GM21825 (cell line): ENCODE measurements around the gene AGBL4.
"Not testable (repeated sequence)": the region's sequence is repeated elsewhere in the genome, so short reads cannot be mapped to it uniquely, and the experiment has no call there.

Source experiments
- ATAC-seq: cut with Tn5 transposase; IDR thresholded peaks from one replicate; pipeline ENCODE4 v1.9.1; 2021; ENCODE audit warnings: mild to moderate bottlenecking, moderate library complexity; ENCODE audit not compliant: unreplicated experiment

AGBL4 gene

GRCh38 chr1:49051647-49052046 lies 972.1 kb downstream of the AGBL4 start:
- no peak for ATAC-seq

GRCh38 chr1:49050041-49050440 lies 973.7 kb downstream of the AGBL4 start:
- ATAC-seq, result no peak

- ATAC-seq, result no peak
Observed at GRCh38 chr1:49048188-49048587, 975.6 kb downstream of the AGBL4 start.

DNA sequence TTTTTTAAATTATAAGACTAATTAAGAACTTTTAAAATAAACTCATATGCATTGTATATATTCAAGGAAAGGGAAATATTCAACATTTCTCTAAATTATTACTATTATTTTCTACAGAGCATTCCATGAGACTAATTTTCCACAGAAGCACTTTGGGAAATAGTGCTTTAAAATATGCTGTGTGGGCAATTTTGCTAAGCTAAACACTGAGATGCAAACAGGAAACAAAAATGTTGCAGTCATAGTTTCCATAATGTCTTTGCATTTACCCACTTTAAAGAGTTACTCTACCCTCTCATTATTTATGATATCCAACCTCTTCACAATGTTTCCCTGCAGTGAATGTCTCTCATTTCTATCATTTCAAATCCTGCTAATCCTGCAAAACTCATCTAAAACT lies 977.4 kb downstream of the AGBL4 start:
- ATAC-seq, result no peak

- ATAC-seq, result no peak
Observed at GRCh38 chr1:49045371-49045770, 978.4 kb downstream of the AGBL4 start.

GRCh38 chr1:49036700-49037099 lies 987.1 kb downstream of the AGBL4 start:
- no peak for ATAC-seq

GRCh38 chr1:49028396-49028795 lies 995.4 kb downstream of the AGBL4 start:
- ATAC-seq, result no peak

DNA sequence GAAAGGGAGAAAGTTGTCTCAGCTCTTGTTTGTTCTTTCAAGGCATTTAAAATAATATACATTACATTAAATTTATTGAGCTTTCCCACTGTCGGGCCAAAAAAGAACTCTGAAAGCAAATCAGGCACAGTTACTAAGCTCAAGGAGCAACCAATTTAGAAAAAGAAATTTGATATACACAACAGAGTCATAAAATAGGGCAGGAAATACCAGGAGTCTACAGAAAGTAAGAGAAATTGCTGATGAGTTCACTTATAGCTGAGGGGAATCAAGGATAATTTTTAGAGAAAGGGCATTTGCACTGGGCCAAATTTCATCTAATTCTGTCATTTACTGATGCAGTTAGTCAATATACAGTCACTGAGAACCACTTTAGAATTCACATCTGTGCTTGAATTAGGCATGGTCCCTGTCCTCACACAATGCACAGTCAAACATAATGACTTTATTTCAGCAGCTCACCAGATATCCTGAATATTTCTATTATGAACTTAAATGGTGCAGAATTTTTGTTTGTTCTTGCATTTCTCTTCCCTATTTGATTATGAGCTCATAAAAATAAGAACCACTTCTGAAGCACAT lies 997.4 kb downstream of the AGBL4 start:
- no peak for ATAC-seq

DNA sequence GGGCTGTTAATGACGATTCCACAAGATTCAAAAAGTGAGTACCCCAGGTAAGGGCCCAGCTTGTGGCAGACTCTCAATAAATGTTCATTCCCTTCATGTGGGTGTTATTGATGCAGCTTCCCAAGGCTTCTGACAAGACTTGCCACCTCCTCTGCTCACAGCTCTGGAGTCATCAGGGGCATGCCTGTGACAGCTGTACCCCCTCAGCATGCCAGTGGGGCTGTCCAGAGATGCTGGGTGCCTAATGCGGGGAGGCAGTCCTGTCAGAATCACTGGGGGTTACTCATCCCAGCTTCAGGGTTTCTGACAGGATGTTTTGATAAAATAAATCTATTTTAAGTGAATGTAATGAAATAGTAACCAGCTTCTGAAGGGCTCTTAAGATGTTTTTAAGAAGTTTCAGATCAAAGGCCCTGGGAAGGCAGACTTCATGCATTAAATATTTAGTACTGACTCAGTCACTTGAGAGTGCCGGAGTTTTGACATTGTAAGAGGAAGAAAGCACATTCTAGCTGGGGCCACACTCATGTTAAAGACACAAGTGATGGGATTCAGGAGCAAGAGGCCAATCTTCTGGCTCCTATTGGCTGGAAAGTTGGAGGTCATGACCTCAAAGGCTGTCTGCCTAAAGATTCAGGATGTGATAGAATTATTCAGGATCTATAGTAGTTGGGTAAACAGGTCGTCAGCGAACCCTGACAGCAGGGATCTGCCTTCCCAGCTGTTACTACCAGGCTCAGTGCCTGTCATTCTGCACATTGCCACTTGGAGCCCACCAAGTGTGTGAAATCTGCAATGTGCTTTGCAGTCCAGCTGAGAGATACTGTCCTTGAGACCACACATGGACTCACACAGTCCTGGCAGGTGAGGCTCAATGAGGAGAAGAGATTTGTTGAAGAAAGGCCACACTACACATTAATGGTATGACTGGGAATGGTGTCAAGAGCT lies 1007.5 kb downstream of the AGBL4 start:
- ATAC-seq, result no peak

DNA sequence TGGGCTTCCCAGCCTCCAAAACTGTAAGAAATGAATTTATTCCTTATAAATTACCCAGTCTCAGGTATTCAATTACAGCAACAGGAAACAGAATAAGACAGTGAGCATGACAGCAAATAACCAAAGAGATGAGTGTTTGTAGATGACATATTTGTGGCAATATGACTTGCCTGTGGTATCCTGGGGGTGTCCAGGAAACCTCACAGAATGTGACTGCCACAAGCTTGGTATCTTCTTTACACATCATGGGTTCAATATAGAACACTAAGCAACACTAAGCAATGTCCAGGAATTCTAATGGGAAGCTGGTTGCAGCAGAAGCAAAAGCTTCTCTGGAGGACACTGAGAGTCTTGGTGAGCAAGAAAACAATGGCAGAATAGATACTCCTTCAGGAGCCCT lies 1010.7 kb downstream of the AGBL4 start:
- ATAC-seq, result no peak

- not testable (repeated sequence) for ATAC-seq
Observed at GRCh38 chr1:49002981-49003380, 1020.8 kb downstream of the AGBL4 start.

GRCh38 chr1:48999321-48999720 lies 1024.4 kb downstream of the AGBL4 start:
- ATAC-seq, result no peak

DNA sequence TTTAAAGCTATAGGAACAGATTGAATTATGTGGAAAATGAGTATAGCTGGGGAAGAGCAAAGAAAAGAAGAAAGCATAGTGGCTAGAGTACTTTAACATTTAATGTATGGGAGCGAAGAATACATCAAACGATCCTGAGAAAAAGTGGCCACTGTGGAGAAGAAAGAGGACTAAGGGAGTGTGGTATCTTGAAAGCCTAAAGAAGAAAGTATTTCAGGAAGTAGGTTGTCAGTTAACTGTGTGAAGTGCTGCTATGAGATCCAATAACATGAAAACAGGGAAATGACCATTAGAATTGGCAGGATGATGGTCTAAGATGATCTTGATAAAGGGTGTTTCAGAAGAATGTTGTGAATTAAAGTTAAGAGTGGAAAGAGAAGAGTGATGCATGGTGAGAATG lies 1027.4 kb downstream of the AGBL4 start:
- no peak for ATAC-seq

DNA sequence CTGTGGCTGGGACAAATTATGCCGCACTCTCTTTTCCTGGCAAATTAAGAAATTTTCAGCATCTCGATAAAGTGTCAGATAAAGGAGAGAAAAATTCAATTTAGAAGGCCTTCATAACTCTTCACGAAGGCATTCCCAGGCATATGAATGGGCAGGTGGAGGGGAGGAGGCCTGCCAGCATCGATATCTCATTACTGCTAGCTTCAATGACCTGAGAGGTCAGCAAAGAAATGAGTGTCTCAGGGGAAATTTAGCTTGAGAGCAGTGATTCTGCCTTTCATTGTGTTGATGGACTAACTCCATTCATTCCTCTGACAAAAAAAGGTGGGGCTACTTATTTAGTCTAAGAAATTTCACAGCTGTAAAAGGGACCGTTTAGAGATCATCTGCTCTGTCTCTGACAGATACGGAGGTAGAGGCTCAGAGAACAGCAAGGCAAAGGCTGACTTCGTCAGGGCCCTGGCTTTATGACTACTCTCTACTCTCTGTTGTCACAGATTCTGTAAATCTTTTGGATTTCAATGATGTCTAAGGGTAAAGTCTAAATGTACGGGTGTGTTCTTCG lies 1035.0 kb downstream of the AGBL4 start:
- no peak for ATAC-seq

GRCh38 chr1:48979940-48980339 lies 1043.8 kb downstream of the AGBL4 start:
- ATAC-seq, result no peak

GRCh38 chr1:48978413-48978812 lies 1045.3 kb downstream of the AGBL4 start:
- no peak for ATAC-seq

GRCh38 chr1:48977273-48977672 lies 1046.5 kb downstream of the AGBL4 start:
- ATAC-seq, result no peak

DNA sequence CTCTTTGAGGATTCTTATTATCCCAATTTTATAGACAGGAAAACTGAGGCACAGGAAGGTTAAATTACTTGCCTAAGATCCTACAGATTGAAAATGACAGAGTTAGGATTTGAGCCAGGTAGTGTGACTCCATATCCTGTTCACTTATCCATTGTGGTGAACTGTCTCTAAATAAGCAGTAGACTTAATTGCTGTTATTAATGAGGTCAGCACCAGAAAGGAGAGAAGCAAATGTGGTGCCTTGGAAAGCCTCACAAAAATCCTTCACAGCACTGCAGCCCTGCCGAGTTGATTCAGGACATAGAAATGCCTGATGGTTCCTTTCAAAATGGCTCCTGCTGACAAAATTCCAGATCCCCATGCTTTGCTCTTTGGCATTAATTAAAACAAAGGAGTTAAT lies 1053.8 kb downstream of the AGBL4 start:
- ATAC-seq, result no peak

DNA sequence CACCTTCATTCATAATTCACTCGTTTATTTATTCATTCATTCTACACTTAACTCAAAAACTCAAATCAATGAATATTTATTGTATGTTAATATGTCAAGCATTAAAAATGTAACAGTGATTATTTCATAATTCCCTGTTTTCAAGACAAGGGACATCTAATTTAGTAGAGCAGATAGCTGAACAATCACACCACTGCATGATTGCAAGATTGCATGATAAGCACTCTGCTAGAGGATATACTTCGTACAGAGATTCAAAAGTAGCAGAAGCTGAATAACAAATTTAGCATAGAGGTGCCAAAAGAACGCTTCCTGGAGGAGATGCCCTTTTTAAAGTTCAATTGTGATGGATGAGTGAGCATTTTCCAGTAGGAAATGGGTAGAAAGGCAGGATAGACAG lies 1056.4 kb downstream of the AGBL4 start:
- no peak for ATAC-seq

- no peak for ATAC-seq
Observed at GRCh38 chr1:48966583-48966982, 1057.2 kb downstream of the AGBL4 start.

- ATAC-seq, result no peak
Observed at GRCh38 chr1:48960320-48960719, 1063.4 kb downstream of the AGBL4 start.

DNA sequence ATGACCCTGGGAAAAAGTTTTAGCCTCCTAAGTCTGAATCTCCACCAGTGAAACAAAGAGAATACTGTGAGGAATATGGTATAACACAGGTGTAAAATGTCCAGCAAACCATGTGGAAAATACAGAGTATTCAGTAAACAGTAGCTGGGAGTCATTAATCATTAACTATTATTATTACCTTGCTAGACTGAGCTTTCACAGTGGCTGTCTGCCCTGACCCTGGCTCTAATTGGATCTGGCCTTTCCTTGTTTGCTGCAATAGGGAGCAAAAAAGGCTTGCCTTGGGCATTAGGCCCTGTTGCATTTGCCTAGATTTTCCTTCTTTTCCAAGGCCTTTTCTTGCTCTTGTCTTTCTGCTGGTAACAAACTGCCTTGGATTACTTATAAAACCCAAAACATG lies 1068.0 kb downstream of the AGBL4 start:
- no peak for ATAC-seq
